ENCODE data around the gene CCDC80. TPM values are rescaled to one million over a fixed set of nuclear protein-coding genes. Genes with fewer than 3 reads are reported as not detected.

The CCDC80 gene
- total and polyA plus RNA-seq, 3 experiments from 2014 or later, result 0.02 TPM; not detected in 2

- Histone ChIP-seq H3K27me3 (ENCODE audit: insufficient read depth, low read length, poor library complexity, severe bottlenecking) (no peaks in the 10 kb centered on the region), H3K36me3 (ENCODE audit: insufficient read depth, low read length) (no peaks in the 10 kb centered on the region), H3K27ac (ENCODE audit: low read depth, low read length) (no peak overlapping the region), H3K9me3 (ENCODE audit: low read length) (no peaks in the 10 kb centered on the region), H3K4me3 (ENCODE audit: low read length) (no peak overlapping the region), H3K4me1 (ENCODE audit: insufficient read depth, low read length) (no peaks in the 10 kb centered on the region)
- Mint-ChIP-seq H3K4me3 (no peak overlapping the region), H3K27me3 (peaks cover 0 to 2% of the 10 kb centered on the region in 2 donors), H3K27ac (peak overlapping the region in 1 of 8 donors; percentile 24), H3K9me3 (no peaks in the 10 kb centered on the region), H3K36me3 (no peaks in the 10 kb centered on the region), H3K4me1 (peaks cover 0 to 7% (median 5%) of the 10 kb centered on the region in 3 donors)
- no peak for DNase-seq
- POLR2A ChIA-PET, result interaction anchor here (1.2 kb wide), 1 partner anchor 17 kb away, joined by 3 read pairs; no protein-coding TSS in a partner anchor
- CTCF ChIA-PET, result interaction anchor here (1.3 to 1.5 kb wide), 3 partner anchors 9 to 176 kb away, joined by 3 to 4 read pairs (median 4); no protein-coding TSS in a partner anchor
Observed at GRCh38 chr3:112637700-112638099, 3.2 kb downstream of the CCDC80 start.

- Histone ChIP-seq H3K4me3 (ENCODE audit: low read length) (no peak overlapping the region), H3K27ac (ENCODE audit: low read depth, low read length) (no peak overlapping the region), H3K36me3 (ENCODE audit: insufficient read depth, low read length) (no peaks in the 10 kb centered on the region), H3K9me3 (ENCODE audit: low read length) (no peaks in the 10 kb centered on the region), H3K27me3 (ENCODE audit: insufficient read depth, low read length, poor library complexity, severe bottlenecking) (no peaks in the 10 kb centered on the region), H3K4me1 (ENCODE audit: insufficient read depth, low read length) (no peaks in the 10 kb centered on the region)
- H3K27ac Mint-ChIP-seq, result no peak overlapping the region
- peaks cover 0 to 2% of the 10 kb centered on the region in 2 donors for H3K27me3 Mint-ChIP-seq
- H3K36me3 Mint-ChIP-seq, result no peaks in the 10 kb centered on the region
- no peaks in the 10 kb centered on the region for H3K9me3 Mint-ChIP-seq
- POLR2A ChIA-PET, result no interaction called here
- H3K4me1 Mint-ChIP-seq, result peaks cover 0 to 6% (median 4%) of the 10 kb centered on the region in 3 donors
- CTCF ChIA-PET, result interaction anchor here (0.6 to 2.4 kb wide), 3 partner anchors 9 to 653 kb away, joined by 3 to 8 read pairs (median 3); no protein-coding TSS in a partner anchor
- no peak overlapping the region for H3K4me3 Mint-ChIP-seq
- no peak for DNase-seq
Observed at GRCh38 chr3:112635674-112636073, 5.3 kb downstream of the CCDC80 start.

GRCh38 chr3:112634786-112635541 lies 6.0 kb downstream of the CCDC80 start:
- DNase-seq, result no peak
- no peaks in the 10 kb centered on the region for H3K9me3 ChIP-seq (ENCODE audit: low read length)
- H3K4me1 ChIP-seq (ENCODE audit: insufficient read depth, low read length), result no peaks in the 10 kb centered on the region
- H3K27me3 Mint-ChIP-seq, result peaks cover 0 to 2% of the 10 kb centered on the region in 2 donors
- ChIA-PET CTCF (interaction anchor here (0.6 to 2.4 kb wide), 5 partner anchors 8 to 653 kb away, joined by 3 to 8 read pairs (median 6); no protein-coding TSS in a partner anchor), POLR2A (no interaction called here)
- no peak overlapping the region for H3K27ac ChIP-seq (ENCODE audit: low read depth, low read length)
- H3K27ac Mint-ChIP-seq, result no peak overlapping the region
- H3K36me3 Mint-ChIP-seq, result no peaks in the 10 kb centered on the region
- no peaks in the 10 kb centered on the region for H3K27me3 ChIP-seq (ENCODE audit: insufficient read depth, low read length, poor library complexity, severe bottlenecking)
- no peaks in the 10 kb centered on the region for H3K9me3 Mint-ChIP-seq
- no peak overlapping the region for H3K4me3 ChIP-seq (ENCODE audit: low read length)
- peaks cover 0 to 6% (median 4%) of the 10 kb centered on the region in 3 donors for H3K4me1 Mint-ChIP-seq
- H3K4me3 Mint-ChIP-seq, result no peak overlapping the region
- no peaks in the 10 kb centered on the region for H3K36me3 ChIP-seq (ENCODE audit: insufficient read depth, low read length)

GRCh38 chr3:112633757-112634156 lies 7.2 kb downstream of the CCDC80 start:
- H3K36me3 Mint-ChIP-seq, result no peaks in the 10 kb centered on the region
- no peaks in the 10 kb centered on the region for H3K9me3 ChIP-seq (ENCODE audit: low read length)
- H3K27me3 ChIP-seq (ENCODE audit: insufficient read depth, low read length, poor library complexity, severe bottlenecking), result no peaks in the 10 kb centered on the region
- ChIA-PET POLR2A (no interaction called here), CTCF (interaction anchor here (1.7 kb wide), 2 partner anchors 9 to 101 kb away, joined by 6 read pairs; no protein-coding TSS in a partner anchor)
- peaks cover 0 to 2% of the 10 kb centered on the region in 2 donors for H3K27me3 Mint-ChIP-seq
- no peaks in the 10 kb centered on the region for H3K9me3 Mint-ChIP-seq
- no peak overlapping the region for H3K4me3 Mint-ChIP-seq
- H3K4me1 ChIP-seq (ENCODE audit: insufficient read depth, low read length), result no peaks in the 10 kb centered on the region
- DNase-seq, result no peak
- no peak overlapping the region for H3K27ac Mint-ChIP-seq
- H3K4me1 Mint-ChIP-seq, result peaks cover 0 to 6% (median 4%) of the 10 kb centered on the region in 3 donors
- H3K36me3 ChIP-seq (ENCODE audit: insufficient read depth, low read length), result no peaks in the 10 kb centered on the region
- no peak overlapping the region for H3K4me3 ChIP-seq (ENCODE audit: low read length)
- no peak overlapping the region for H3K27ac ChIP-seq (ENCODE audit: low read depth, low read length)

- POLR2A ChIA-PET, result no interaction called here
- Histone ChIP-seq H3K4me1 (ENCODE audit: insufficient read depth, low read length) (no peaks in the 10 kb centered on the region), H3K27me3 (ENCODE audit: insufficient read depth, low read length, poor library complexity, severe bottlenecking) (no peaks in the 10 kb centered on the region), H3K4me3 (ENCODE audit: low read length) (no peak overlapping the region), H3K27ac (ENCODE audit: low read depth, low read length) (no peak overlapping the region), H3K9me3 (ENCODE audit: low read length) (no peaks in the 10 kb centered on the region), H3K36me3 (ENCODE audit: insufficient read depth, low read length) (no peaks in the 10 kb centered on the region)
- H3K36me3 Mint-ChIP-seq, result no peaks in the 10 kb centered on the region
- CTCF ChIA-PET, result interaction anchor here (1.3 to 1.7 kb wide), 2 partner anchors 10 to 346 kb away, joined by 4 to 6 read pairs; no protein-coding TSS in a partner anchor
- peak overlapping the region in 1 of 8 donors; percentile 2 for H3K27ac Mint-ChIP-seq
- H3K9me3 Mint-ChIP-seq, result no peaks in the 10 kb centered on the region
- H3K4me1 Mint-ChIP-seq, result peaks cover 0 to 6% (median 4%) of the 10 kb centered on the region in 3 donors
- H3K27me3 Mint-ChIP-seq, result peaks cover 0 to 2% of the 10 kb centered on the region in 2 donors
- no peak for DNase-seq
- H3K4me3 Mint-ChIP-seq, result no peak overlapping the region
Observed at GRCh38 chr3:112633191-112633590, 7.8 kb downstream of the CCDC80 start.

- ChIA-PET CTCF (interaction anchor here (1.3 kb wide), 1 partner anchor 346 kb away, joined by 4 read pairs; no protein-coding TSS in a partner anchor), POLR2A (no interaction called here)
- H3K27me3 Mint-ChIP-seq, result peaks cover 0 to 2% of the 10 kb centered on the region in 2 donors
- H3K4me1 Mint-ChIP-seq, result peaks cover 0 to 6% (median 4%) of the 10 kb centered on the region in 3 donors
- H3K27ac Mint-ChIP-seq, result peak overlapping the region in 1 of 8 donors; percentile 17
- H3K9me3 Mint-ChIP-seq, result no peaks in the 10 kb centered on the region
- no peak for DNase-seq
- no peaks in the 10 kb centered on the region for H3K27me3 ChIP-seq (ENCODE audit: insufficient read depth, low read length, poor library complexity, severe bottlenecking)
- no peak overlapping the region for H3K4me3 ChIP-seq (ENCODE audit: low read length)
- no peaks in the 10 kb centered on the region for H3K4me1 ChIP-seq (ENCODE audit: insufficient read depth, low read length)
- no peaks in the 10 kb centered on the region for H3K9me3 ChIP-seq (ENCODE audit: low read length)
- no peaks in the 10 kb centered on the region for H3K36me3 Mint-ChIP-seq
- H3K27ac ChIP-seq (ENCODE audit: low read depth, low read length), result no peak overlapping the region
- H3K4me3 Mint-ChIP-seq, result no peak overlapping the region
- H3K36me3 ChIP-seq (ENCODE audit: insufficient read depth, low read length), result no peaks in the 10 kb centered on the region
Observed at GRCh38 chr3:112632596-112632995, 8.3 kb downstream of the CCDC80 start.

- H3K36me3 Mint-ChIP-seq, result no peaks in the 10 kb centered on the region
- Histone ChIP-seq H3K36me3 (ENCODE audit: insufficient read depth, low read length) (no peaks in the 10 kb centered on the region), H3K4me3 (ENCODE audit: low read length) (no peak overlapping the region), H3K4me1 (ENCODE audit: insufficient read depth, low read length) (no peaks in the 10 kb centered on the region), H3K9me3 (ENCODE audit: low read length) (no peaks in the 10 kb centered on the region), H3K27ac (ENCODE audit: low read depth, low read length) (no peak overlapping the region), H3K27me3 (ENCODE audit: insufficient read depth, low read length, poor library complexity, severe bottlenecking) (no peaks in the 10 kb centered on the region)
- H3K27ac Mint-ChIP-seq, result no peak overlapping the region
- no peak for DNase-seq
- peaks cover 0 to 2% of the 10 kb centered on the region in 2 donors for H3K27me3 Mint-ChIP-seq
- H3K4me1 Mint-ChIP-seq, result peaks cover 0 to 6% (median 4%) of the 10 kb centered on the region in 3 donors
- no peaks in the 10 kb centered on the region for H3K9me3 Mint-ChIP-seq
- ChIA-PET CTCF (interaction anchor here (1.0 kb wide), 1 partner anchor 105 kb away, joined by 4 read pairs; no protein-coding TSS in a partner anchor), POLR2A (no interaction called here)
- no peak overlapping the region for H3K4me3 Mint-ChIP-seq
Observed at GRCh38 chr3:112631257-112631656, 9.7 kb downstream of the CCDC80 start.

GRCh38 chr3:112629425-112629824 lies 11.5 kb downstream of the CCDC80 start:
- Histone ChIP-seq H3K4me1 (ENCODE audit: insufficient read depth, low read length) (no peaks in the 10 kb centered on the region), H3K27me3 (ENCODE audit: insufficient read depth, low read length, poor library complexity, severe bottlenecking) (no peaks in the 10 kb centered on the region), H3K36me3 (ENCODE audit: insufficient read depth, low read length) (no peaks in the 10 kb centered on the region), H3K9me3 (ENCODE audit: low read length) (no peaks in the 10 kb centered on the region), H3K4me3 (ENCODE audit: low read length) (no peak overlapping the region), H3K27ac (ENCODE audit: low read depth, low read length) (no peak overlapping the region)
- Mint-ChIP-seq H3K36me3 (no peaks in the 10 kb centered on the region), H3K9me3 (no peaks in the 10 kb centered on the region), H3K27me3 (peaks cover 0 to 2% of the 10 kb centered on the region in 2 donors), H3K27ac (no peak overlapping the region), H3K4me1 (no peaks in the 10 kb centered on the region), H3K4me3 (no peak overlapping the region)
- no peak for DNase-seq
- POLR2A ChIA-PET, result no interaction called here
- CTCF ChIA-PET, result interaction anchor here (1.3 to 1.5 kb wide), 2 partner anchors 9 to 13 kb away, joined by 4 to 5 read pairs; no protein-coding TSS in a partner anchor
